Measurements from ENCODE around the gene GUCY2F.

Gene GUCY2F

DNA sequence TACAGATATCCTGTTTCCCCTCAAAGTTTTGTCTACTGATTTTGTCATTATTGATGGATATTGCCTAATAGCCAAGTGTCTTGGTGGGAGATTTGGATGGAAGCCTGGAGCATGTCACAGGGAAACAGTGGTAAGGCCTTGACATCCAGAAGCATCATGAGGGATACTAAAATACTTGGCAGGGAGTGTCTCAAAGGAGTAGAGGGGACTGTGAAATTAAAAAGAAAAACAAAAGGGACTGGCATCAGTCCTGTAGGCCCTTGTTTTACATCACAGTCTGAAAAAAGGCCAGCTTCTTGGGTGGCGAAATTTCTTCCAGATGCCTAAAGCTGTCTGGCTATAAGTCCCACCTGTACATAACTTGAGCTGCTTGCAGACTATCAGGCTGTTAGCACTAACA is 83.8 kb downstream of the GUCY2F start:
- no peak for DNase-seq (ENCODE audit: low read depth, low spot score)

DNA sequence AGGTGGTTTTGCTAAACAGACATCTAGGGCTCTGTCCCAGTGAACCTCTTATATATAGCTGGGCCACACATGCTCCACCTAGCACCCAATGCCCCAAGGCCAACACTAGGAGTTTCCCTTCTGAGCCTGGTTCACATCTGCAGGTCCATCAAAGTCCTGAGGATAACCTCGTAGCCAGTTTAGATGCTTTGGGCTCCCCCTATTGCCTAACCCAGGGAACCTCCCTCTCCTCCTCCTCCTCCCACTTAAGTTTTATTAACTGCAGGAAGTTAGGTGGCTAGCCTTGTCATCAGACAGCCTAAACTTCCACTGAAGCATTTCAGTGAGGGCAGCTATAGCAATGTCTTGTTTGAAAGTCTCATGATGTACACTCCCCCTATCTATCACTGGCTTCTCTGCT is 88.0 kb downstream of the GUCY2F start:
- no peak for DNase-seq (ENCODE audit: low read depth, low spot score)

DNA sequence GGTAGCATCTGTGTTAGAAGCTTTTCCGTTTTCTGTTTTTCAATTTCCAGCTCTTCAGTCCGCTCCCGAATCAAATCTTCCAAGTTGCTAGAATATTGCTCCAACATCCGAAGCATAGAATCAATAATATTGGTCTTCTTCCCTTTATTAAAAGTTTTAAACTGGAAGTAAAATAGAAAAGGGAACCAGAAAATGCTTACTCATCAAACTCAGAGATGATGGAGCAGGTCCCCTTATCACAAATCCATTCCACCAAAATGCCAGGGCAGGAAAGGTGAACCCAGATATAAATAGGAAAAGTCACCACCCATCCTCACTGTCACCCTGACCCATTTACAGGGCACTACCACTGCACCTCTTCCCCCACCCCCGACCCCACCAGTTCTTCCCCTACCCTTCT is 89.0 kb downstream of the GUCY2F start:
- no peak for DNase-seq (ENCODE audit: low read depth, low spot score)

DNA sequence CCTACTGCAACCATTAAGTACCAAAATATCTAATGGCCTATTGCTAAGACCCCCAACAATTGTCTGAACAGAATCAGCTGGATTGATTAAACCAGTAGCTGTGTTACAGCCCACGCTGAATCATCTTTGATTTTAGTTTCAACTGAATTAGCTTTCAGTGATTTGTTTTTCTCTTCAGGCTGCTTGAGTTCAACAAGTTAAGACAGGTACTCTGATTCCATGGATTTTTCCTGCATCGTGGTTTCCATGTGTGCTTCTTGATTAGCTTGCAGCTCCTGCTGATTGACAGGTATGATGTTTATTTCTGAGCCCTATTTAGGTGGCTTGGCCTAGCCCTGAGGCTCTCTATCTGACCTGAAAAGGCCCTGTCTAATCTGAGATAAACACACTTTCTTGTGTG is 91.3 kb downstream of the GUCY2F start:
- no peak for DNase-seq (ENCODE audit: low read depth, low spot score)

DNA sequence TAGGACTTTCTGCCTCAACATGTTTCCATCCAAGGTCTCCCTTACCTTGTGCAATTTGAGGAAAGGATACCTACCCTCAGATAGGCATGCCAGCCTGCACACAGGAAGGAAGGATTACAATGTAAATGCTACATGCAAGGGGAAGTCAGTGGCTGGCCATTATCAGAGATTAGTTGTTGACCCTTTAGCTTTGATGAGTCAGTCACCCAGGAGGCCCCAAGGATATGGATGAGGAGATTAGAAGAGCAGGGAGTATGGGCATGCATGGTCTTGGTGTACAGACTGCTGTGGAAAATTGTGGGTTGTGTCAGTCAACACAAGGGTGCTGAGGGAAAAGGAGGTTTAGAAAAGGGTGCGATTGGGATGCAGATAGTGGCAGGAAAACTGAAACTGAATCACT is 92.0 kb downstream of the GUCY2F start:
- DNase-seq (ENCODE audit: low read depth, low spot score), result no peak

DNA sequence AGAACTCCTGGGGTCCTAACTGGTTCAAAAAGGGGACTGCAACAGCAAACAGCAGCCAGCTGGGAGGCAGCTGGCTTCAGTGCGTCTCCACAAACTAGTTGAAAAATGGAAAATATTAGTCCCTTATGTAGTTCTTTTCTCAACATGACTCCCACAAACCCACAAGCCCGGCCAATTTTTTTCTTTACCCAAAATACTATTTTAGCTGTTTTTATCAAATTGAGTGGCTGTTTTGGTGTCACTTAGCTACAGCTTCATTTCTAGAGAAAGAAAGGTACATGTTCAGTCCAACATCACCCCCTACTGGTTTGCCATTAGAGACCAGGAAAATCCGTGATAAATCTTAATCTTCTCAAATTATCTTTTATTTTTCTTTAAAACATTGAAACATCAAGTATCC is 97.2 kb downstream of the GUCY2F start:
- no peak for DNase-seq (ENCODE audit: low read depth, low spot score)

DNA sequence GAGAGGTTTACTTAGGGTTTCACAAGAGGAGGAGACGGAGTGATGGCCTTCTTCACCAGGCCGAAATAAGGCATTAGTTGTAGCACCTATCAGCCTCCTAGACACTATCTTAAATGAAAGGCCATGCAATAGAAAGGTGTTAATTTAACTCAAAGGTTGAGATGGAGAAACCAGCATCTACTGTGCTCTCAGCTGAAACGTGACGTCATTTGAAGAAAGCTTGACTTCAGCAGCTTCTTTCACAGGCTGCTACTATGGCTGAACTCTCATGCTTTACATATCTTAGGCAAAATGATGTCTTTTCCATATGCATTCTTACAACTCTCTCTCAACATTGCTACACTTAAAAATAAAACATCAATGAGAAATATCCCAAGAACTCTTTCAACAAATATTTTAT is 99.6 kb downstream of the GUCY2F start:
- DNase-seq (ENCODE audit: low read depth, low spot score), result no peak

DNA sequence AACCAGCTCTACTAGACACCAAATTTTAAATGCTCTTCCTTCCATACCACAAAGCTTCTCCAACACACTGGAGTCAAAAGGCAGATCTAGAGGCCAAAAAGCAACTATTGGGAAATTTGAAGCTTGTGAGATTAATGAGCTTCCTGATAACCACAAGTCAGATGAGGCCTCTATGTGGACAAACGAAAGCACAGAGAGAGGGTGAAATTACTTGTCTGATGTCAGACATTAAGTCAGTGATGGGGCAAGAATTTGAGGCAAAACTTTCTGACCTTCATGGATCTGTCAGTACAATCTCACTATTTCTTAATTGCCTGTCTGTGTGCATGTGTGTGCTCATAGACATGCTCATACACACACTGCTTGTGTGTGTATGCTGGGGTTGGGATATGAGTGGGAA is 103.6 kb downstream of the GUCY2F start:
- DNase-seq (ENCODE audit: low read depth, low spot score), result no peak

DNA sequence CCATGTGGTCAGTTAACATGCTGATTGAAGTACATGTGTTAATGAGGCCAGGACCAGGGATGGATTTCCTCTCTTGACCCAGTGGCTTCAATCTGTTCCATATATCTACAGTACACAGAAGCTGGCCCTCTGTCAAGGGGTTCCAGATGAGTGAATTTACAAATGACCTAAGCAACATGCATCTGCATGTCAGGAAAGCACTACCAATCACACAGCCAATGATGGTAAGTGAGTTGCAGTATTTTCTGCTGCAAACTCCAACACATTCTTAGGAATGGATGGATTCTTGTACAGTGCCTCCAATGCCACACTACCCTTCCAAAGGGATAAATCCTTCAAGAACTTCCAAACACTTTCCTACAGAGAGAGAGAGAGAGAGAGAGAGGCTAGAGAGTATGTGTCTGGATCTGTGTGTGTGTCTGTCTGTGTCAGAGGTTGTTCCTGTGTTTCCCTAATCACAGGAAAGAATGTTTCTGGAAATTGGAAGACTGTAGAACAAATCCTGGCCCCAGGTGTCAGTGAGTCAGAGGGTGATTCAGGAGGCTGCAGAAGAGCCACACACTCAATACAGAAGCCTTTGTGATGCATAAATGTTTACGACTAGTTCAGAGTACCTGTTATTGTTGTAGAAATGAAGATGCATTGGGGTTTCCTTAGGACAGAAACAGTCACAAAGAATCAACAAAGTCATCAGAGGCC is 107.5 kb downstream of the GUCY2F start:
- DNase-seq (ENCODE audit: low read depth, low spot score), result no peak

DNA sequence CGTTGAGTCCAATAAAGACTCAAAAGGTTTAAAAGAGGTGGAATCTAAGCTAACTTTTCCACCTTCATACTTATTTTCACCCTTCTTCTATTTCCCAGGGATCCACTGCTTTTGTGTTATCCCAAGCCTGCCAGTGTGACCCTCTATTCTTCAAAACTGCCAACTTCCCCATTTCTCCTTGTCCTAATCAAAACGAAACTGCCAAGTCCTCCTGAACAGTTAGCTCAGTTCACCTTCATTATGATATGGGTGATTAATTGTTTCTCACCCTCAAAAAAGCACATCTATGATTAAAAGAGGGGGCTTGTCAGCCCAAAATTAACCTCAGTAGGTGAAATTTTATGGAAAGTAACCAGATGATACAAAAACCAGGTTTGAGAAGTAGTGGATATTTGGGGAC is 108.4 kb downstream of the GUCY2F start:
- DNase-seq (ENCODE audit: low read depth, low spot score), result no peak

DNA sequence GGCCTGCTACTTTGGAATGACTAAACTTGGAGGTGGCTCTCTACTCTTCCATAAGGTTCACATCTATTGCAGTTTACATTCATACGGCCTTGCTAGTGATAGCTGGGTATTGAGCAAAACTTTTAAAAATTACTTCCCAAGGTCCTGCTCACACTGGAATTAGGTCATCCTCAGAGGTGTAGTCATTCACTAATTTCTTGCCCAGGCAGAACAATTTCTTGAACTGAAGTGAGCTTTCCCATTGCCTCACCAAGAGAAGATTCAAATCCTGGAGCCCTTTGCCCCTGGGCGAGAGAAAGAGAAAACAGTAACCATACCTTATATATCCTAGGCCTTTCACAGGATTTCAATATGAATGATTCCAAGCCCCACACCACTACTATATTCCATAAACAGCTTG is 109.2 kb downstream of the GUCY2F start:
- no peak for DNase-seq (ENCODE audit: low read depth, low spot score)

DNA sequence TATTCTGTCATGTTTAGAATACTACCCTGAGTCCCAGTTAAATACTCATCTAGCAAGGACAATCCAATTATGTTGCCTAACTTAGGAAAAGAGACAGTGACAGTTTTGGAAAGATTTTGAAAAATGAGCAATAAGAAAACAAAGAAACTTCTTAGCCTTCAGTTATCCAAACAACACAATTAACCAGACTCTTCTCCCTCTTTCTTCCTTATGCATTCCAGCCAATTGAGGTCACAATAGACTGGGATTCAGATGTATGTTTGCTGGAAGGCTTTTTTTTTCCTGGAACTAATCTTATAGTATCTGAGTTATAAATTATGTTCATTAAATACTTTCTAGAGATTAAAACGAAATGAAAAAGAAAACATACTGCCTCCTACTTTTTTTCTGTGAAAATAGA is 109.6 kb downstream of the GUCY2F start:
- DNase-seq (ENCODE audit: low read depth, low spot score), result no peak

DNA sequence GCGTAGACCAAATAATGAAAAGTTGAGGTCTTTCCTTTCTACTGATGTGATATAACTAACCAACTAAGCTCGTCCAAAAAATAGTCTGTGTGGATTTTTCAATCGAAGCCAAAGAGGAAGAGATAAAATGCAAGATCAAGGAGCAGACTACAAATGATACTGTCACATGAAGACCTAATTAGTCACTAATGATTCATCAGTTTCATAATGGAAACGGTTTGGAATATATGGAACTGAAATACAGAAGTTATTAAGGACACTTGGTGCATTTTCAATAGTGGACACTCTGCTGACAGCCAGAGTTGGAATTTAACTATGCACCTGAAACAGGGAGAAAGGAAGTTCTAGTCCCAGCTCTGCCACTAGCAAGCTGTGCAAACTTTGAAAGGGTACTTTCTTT is 119.8 kb downstream of the GUCY2F start:
- DNase-seq (ENCODE audit: low read depth, low spot score), result no peak

DNA sequence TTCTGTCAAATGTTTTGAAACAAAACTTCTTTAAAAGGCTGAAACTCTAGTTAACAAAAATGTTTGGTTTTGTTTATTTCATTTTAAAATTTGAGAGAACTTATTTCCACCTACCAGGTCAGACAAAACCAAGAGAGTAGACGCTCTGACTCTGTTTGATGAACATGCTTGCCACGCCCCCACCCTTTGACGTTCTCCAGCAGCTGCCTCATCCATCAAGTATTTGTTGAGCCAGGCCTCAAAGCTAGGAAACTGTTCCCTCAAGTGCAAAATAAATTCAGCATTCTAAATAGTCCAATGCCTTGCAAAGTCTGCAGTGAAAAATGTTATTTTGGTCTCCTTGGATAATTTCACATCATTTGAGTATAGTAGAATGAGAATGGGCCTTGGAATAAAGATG is 121.6 kb downstream of the GUCY2F start:
- no peak for DNase-seq (ENCODE audit: low read depth, low spot score)

DNA sequence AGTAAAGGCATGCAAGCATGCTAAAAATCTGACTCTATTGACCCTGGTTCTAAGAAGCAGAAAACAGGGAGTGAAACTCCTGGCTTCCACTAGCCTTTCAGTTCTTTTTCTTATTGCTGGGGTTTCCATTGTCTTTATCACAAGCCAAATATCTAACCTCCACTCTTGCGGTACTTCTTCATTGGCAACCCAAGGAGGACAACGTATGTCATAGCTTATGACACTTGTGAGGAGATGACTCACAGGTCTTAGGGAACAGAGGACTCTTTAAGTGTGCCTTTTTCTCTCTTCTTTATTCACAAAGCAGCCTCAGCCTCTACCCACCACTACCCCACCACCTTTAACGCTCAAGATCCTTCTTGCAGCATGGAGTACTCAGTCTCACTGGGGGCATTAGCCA is 124.2 kb downstream of the GUCY2F start:
- no peak for DNase-seq (ENCODE audit: low read depth, low spot score)

DNA sequence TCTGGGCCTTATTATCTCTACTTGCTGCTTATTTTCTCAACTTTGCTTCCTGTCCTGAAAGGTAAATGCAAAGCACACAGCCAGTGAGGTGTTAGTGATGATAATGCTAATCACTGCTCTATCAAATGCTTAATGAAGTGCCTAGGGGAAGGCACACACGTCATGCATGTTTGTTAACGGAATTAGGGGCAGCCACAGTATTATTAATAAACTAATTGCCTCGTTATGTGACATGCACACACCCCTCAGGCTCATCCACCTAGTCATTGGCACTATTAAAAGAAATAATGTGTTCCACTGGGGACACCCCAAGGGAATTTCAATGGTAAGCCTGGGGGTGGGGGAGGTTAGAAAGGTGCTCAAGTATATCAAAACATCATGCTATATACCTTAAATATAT is 125.2 kb downstream of the GUCY2F start:
- DNase-seq (ENCODE audit: low read depth, low spot score), result no peak

DNA sequence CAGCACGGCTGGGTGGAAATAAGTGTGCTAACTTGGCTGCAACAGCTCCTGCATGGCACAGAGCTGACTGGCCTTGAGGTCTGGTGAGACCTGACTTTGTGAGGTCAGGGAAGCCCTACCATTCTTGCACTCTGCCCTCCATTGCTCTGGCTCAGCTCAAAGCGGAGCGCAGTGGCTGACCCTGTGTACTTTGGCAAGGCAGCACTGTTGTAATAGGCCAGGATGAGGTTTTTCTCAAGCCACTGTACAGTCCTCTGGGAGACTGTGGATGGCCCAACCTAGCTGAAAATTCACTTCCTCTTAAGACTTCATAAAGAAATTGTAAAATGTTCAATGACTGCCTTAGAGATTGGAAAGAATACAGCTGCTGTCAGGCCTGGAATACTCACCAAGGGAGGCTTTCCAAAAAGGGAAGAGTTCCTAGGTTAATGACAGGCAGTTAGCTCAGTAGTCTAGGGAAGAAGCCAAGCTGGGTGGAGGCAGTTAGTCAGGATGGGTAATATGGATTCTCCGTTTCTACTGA is 129.8 kb downstream of the GUCY2F start:
- peak; percentile 29 for DNase-seq (ENCODE audit: low read depth, low spot score)

DNA sequence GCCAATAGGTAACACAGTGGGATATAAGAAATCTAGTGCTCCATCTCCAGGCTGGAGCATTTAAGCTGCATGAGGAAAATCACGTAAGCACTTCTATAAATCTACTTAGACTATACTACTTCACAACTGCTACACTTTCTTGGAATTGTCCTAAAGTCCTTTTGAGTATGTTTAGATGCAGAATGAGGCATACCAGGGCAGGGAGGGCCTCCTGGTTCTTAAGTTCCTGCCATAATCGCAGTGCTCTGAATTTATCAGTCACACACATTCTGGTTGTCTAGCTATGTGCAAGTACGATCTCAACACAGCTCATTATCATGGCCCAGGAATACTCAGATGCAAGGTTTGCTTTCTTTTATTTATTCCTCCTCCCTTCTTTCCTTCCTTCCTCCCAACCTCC is 130.3 kb downstream of the GUCY2F start:
- DNase-seq (ENCODE audit: low read depth, low spot score), result no peak

DNA sequence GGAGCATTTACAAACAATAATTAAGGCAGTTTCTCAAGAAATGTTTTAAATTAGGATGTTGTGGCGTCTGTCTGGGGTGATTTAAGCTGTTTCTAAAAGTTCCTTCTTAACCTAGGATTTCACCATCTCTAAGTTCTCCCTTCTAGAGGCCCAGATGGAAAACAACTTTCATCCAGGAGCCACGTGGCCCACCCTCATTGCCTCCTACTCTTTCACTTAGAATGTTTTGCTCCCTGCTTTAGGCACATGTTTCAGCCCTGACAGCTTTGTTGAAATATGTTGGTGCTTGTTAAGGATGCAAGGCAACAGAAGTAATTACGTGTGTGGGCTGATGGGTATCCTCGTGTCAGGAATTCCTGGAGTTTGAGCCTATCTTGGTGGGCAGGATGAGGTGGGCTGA is 131.3 kb downstream of the GUCY2F start:
- DNase-seq (ENCODE audit: low read depth, low spot score), result no peak

DNA sequence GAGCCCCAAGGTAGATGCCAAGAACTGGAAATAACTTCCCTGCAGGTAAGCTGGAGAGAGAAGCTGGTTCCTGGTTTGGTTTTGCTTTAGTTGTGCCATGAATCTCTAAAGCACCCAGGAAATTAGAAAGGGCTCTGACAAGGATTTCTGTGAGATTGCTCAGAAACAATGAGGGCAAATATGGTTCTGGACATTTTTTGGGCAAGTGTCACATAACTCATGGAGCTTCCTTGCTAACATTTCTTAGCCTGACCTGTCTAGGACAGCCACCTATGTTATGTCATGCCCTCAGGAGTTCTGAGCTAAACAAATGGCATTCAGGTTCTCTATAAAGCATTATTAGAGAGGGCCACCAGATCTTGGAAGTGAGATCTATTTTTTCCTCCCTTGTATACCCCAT is 131.8 kb downstream of the GUCY2F start:
- DNase-seq (ENCODE audit: low read depth, low spot score), result no peak

DNA sequence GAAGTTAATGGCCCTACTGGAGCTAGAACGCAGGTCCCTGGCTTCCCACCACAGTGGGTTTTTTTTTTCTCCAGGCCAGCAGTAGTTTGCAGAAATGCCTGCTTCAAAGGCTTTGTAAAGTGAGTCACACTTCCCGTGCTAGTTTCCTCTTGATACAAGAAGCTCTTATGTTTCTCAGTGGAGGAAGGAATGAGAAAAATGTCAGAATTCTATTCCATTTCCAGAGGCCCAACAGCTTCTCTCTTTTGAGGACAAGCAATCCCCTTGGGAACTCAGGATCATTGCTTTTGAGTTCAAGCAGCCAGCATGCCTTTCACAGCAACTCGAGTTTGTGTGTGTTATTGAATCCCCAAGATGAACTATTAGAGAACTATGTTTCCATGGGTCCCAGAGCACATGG is 134.3 kb downstream of the GUCY2F start:
- peak; percentile 57 for DNase-seq (ENCODE audit: low read depth, low spot score)

DNA sequence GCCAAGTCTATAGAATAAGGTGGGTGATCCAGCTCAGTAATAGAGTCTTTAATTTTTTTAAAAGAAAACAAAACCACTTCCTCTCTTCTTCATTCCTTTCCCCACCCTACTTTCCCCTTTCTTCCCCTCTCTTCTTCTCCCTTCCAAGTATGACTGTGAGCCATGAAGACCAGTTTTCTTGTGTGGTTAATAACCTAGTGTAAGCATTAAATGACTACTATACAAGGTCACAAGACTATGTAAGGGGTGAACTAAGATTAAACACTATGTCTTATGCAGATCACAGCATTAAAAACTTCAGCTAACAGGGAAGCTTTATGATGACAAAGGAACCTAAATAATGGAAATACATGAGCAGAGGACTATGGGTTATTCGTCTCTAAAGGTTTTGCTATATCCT is 135.4 kb downstream of the GUCY2F start:
- DNase-seq (ENCODE audit: low read depth, low spot score), result no peak

DNA sequence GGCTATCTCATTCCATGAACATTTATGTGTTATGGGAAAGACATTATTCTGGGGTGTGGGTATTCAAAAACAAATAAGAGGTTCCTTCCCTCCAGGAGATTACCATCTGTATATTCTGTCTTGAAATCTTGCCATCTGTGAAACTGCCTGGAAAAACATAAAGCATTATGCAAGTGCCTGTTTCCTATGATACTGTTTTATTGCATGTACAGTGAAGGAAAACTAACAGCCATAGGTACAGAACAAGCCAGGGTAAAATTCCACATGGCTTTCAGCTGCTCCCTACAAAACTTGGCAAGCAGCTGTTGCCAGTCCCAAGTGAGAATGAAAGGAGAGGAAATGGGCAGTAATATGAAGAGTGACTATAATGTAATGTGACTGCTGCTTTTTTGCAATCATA is 136.0 kb downstream of the GUCY2F start:
- DNase-seq (ENCODE audit: low read depth, low spot score), result no peak

DNA sequence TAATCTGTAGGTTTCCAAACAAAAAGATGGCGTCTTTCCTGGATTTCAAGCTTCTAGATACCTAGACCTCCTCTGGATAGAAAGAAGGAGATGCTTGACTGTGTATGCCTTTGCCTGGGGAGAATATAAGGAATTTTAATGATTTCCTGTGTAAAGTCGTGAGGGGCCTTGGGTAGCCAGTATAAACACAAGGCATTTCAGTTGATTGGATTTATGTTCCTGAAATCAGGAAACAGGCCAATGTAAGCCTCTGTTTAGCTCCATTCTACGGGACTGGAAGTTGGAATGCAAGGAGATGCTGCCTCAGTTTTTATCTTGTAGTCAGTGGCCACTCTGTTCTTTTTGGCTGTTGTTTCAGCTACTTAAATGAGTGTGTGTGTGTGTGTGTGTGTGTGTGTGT is 137.2 kb downstream of the GUCY2F start:
- DNase-seq (ENCODE audit: low read depth, low spot score), result no peak

All from smooth muscle cell of the brain vasculature (primary cell).